GM21381 (cell line): ENCODE data around the gene GPC5.
"Not testable (repeated sequence)": the region's sequence is repeated elsewhere in the genome, so short reads cannot be mapped to it uniquely, and the experiment has no call there.

Source experiments
- ATAC-seq: cut with Tn5 transposase; IDR thresholded peaks from one replicate; pipeline ENCODE4 v1.9.1; 2021; ENCODE audit warnings: mild to moderate bottlenecking, moderate library complexity; ENCODE audit not compliant: unreplicated experiment

Gene GPC5

GRCh38 chr13:92494915-92495314 lies 1096.5 kb downstream of the GPC5 start:
- no peak for ATAC-seq

DNA sequence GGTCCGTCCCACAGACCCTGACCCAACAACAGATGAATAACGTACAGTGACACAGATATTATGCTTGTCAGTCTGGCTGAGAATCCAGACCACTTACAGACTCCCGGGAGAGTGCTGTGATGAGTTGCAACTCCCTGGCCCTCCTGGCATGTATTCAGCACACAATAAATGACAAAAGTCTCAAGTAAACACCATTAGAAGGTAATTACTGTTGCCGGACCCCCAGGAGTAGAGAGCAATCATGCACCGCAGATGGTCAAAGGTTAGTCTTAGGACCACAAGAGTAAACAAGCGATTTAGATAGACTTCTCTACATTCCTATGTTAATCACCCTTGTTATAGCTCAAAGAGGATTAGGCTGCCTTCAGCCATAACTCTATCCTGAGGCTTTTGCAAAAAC lies 1101.8 kb downstream of the GPC5 start:
- no peak for ATAC-seq

GRCh38 chr13:92510416-92510815 lies 1112.0 kb downstream of the GPC5 start:
- no peak for ATAC-seq

- no peak for ATAC-seq
Measured at GRCh38 chr13:92512852-92513251, 1114.4 kb downstream of the GPC5 start.

DNA sequence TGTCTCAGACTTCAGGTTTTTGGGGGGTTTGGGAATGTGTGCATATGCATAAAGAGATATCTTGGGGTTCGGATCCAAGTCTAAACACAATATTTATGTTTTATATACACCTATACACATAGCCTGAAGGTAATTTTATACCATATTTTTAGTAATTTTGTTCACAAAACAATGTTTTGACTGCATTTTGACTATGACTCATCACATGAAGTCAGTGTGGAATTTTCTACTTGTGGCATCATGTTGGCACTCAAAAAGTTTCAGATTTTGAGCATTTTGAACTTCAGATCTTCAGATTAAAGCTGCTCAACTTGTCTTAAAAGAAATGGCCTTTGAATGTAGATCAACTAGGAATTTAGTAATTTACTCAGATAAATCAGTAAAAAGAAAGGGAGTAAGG lies 1115.3 kb downstream of the GPC5 start:
- no peak for ATAC-seq

GRCh38 chr13:92514420-92515125 lies 1116.2 kb downstream of the GPC5 start:
- no peak for ATAC-seq

DNA sequence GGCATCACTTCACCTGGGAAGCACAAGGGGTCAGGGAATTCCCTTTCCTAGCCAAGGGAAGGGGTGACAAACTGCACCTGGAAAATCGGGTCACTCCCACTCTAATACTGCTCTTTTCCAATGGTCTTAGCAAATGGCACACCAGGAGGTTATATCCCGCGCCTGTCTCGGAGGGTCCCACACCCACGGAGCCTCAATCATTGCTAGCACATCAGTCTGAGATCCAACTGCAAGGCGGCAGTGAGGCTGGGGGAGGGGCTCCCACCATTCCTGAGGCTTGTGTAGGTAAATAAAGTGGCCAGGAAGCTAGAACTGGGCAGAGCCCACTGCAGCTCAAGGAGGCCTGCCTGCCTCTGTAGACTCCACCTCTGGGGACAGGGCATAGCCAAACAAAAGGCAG lies 1118.5 kb downstream of the GPC5 start:
- ATAC-seq = not testable (repeated sequence)

DNA sequence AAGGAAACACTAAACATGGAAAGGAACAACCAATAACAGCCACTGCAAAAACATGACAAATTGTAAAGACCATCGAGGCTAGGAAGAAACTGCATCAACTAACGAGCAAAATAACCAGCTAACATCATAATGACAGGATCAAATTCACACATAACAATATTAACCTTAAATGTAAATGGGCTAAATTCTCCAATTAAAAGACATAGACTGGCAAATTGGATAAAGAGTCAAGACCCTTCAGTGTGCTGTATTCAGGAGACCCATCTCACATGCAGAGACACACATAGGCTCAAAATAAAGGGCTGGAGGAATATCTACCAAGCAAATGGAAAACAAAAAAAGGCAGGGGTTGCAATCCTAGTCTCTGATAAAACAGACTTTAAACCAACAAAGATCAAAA lies 1120.2 kb downstream of the GPC5 start:
- not testable (repeated sequence) for ATAC-seq

DNA sequence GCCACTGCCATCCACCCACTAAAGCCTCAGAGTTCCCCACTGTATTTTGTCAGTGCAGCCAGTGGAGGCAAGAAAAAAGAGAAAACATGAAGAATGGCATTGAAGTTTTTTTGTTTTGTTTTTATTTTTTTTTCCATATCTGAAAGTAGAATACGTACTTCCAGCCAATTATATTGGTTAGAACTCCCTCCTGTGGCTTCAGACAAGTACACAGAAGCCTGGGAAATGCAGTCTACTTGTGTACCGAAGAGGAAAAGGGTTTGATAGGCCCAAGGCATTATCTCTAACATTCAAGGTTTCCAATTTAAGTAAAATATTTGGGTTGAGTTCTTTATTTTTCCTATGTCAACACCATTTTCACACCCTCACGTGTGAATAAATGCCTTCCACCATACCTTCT lies 1131.9 kb downstream of the GPC5 start:
- no peak for ATAC-seq

DNA sequence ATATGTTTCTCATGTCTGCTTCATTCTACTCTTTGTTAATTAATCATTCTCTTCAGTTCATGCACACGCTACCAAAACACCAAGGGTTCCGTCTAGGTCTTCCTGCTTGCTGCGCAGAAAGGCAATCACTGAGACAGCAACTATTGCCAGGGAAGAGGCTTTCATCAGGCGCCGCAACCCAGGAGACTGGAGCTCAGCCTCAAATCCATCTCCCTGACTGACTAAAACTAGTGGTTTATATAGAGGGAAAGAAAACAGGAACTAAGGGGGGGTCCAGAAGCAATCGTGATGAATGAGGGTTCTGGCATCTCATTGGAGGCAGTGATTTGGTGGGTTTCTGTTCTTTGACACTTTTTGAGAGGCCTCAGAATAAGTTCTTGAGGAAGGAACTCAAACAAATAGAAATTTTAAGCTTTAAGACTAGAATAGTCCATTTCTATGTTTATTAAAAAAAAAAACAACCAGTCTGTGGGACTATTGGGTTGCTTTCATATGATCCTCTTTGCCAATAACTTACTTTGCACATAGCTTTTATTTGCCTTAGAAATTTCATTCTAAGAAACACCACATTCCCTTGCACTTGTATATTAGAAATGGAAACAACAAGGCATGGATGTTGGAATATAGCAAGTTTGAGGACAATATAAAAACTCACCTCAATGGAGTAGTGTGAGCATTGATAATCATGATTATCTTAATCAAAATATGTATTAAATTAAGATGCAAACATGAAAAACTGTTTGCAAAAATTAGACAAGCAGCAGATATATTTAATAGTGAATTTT lies 1137.0 kb downstream of the GPC5 start:
- no peak for ATAC-seq

DNA sequence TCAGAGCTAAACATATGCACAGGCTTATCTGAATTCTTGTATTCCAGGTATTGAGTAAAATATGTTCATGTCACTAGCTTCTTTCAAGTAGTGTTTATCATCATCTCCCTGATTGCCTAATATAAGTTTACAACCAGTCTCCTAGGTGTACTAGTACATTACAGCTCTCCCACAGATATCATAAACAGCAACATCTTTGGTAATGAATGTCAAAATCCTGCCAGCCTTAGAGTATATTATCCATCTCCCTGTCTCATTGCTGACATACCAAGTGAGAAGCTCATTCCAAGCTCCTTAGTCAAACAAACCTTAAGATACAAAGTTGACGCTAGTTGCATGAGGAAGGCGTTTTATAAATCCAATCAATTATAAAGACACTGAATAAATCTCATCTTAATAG lies 1139.0 kb downstream of the GPC5 start:
- ATAC-seq = no peak

GRCh38 chr13:92538164-92538563 lies 1139.7 kb downstream of the GPC5 start:
- ATAC-seq = no peak

DNA sequence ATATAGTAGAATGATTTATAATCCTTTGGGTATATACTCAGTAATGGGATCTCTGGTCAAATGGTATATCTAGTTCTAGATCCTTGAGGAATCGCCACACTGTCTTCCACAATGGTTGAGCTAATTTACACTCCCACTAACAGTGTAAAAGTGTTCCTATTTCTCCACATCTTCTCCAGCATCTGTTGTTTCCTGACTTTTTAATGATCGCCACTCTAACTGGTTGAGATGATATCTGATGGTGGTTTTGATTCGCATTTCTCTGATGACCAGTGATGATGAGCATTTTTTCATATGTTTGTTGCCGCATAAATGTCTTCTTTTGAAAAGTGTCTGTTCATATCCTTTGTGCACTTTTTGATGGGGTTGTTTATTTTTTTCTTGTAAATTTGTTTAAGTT lies 1140.7 kb downstream of the GPC5 start:
- ATAC-seq = not testable (repeated sequence)

DNA sequence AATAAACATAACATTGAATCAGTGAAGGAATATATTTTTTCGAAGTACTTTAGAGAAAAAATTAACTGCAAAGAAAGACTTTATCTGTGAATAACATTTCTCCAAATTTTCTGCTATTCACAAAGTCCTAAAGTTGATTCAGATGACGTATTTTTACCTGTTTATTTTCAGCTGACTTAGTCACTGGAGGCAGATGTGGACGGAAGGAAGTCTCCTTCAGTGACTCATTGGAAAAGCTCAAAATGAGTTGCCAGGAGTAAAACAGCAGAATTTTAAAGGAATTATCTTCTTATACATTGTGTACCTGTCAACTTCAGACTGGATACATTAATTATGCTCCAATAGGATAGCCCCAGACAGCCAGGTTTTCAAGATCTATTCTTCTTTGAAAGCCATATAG lies 1148.8 kb downstream of the GPC5 start:
- ATAC-seq = no peak

GRCh38 chr13:92549276-92549675 lies 1150.9 kb downstream of the GPC5 start:
- ATAC-seq = no peak

- no peak for ATAC-seq
Measured at GRCh38 chr13:92553470-92554114, 1155.2 kb downstream of the GPC5 start.

DNA sequence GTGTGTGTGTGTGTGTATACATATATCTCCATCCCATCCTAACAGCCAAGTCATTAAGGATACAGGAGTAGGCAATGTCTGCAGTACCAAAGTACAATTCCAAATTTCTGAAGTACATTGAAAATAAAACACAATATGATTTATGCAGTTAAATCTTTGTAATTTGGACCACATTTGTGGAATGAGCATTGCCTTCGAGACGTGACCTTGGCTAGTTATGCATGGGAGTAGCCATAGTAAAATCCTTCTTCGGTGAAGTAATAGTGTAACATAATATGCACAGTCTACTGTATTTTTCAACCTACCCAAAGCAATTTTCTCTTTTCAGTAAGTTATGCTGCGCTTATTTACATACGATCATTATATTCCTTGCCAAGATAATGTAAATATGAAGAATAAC lies 1162.5 kb downstream of the GPC5 start:
- ATAC-seq = no peak

DNA sequence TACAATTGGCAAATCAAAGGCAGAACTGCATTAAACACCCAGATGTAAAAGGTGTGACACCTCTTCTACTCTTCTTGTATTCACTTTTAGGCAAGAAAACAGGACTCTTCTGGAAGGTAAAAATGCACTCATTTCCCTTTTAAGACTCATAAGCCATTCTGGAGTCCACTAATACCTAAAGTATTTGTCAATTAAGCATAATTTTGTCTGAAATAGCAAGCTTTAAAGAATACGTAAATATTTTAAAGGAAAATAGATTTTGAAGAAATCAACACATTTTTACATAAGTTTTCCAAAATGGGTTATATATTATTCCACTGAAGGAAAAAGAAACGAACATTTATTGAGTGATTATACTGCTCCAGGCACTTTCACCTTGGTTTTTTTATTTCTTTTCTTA lies 1166.5 kb downstream of the GPC5 start:
- ATAC-seq = no peak

- ATAC-seq = no peak
Measured at GRCh38 chr13:92566767-92567166, 1168.3 kb downstream of the GPC5 start.

GRCh38 chr13:92572190-92572589 lies 1173.8 kb downstream of the GPC5 start:
- ATAC-seq = no peak

DNA sequence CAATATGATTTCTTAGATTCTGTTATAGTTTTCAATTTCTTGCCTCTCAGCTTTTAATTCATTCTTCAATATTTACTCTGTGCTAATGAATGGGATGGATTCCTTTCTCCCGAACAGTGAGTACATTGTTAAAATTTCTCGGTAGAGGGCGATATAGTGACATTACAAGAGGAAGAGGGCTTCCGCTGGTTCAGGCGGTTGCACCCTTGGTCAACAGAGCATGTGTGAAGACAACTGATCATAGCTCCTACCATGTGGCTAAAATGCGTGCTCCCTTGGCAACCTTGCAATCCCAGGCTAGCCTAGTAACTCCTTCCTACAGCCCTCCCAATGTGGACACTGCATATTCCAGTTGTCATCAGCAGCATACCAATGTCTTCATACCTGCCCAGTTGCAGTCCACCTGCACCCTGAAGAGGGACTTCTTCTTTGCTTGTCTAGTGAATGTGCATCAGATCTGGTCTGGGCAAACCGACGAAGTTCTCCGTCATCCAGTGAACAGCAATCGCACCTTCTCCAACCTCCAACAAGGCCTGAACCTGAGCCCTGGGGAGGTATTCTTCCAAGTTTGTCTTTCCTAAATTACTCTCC lies 1175.1 kb downstream of the GPC5 start:
- no peak for ATAC-seq

DNA sequence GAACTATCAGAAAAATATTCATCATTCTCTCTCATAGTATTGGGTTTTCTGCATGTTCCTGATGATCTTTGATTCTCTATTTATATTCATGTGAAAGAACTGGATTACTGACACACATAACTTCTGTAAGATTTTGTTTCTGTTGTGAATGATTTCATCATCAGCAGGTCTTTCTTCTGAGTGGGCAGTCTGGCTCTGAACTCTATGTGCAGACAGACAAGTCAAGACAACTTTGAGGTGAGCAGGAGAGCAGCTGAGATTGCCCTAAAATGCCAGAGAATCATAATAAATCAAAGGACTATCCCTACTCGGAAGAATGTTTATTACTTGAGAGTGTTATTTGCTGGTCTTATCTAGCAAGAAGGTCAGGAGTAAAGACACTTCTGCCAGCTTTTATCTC lies 1176.1 kb downstream of the GPC5 start:
- ATAC-seq = no peak
